Measurements from ENCODE around the gene COG8.

- TF ChIP-seq EZH2 (IDR thresholded peaks at IDR 0.05; ENCODE audit: borderline replicate concordance) (no peak), CTCF (IDR thresholded peaks at IDR 0.05; ENCODE audit: poor library complexity) (no peak), EZH2phosphoT487 (IDR thresholded peaks at IDR 0.05; ENCODE audit: low read depth, severe bottlenecking, unreplicated experiment) (no peak)
Observed at GRCh38 chr16:69330286-69331109, 8.9 kb downstream of the COG8 start, which contains the start of gene PDF.
